ENCODE data around the gene SYNPO2. TPM values are rescaled to one million over a fixed set of nuclear protein-coding genes. Genes with fewer than 3 reads are reported as not detected.

SYNPO2 gene
- total RNA-seq, 1 experiment from 2014 or later, result 0.93 TPM

DNA sequence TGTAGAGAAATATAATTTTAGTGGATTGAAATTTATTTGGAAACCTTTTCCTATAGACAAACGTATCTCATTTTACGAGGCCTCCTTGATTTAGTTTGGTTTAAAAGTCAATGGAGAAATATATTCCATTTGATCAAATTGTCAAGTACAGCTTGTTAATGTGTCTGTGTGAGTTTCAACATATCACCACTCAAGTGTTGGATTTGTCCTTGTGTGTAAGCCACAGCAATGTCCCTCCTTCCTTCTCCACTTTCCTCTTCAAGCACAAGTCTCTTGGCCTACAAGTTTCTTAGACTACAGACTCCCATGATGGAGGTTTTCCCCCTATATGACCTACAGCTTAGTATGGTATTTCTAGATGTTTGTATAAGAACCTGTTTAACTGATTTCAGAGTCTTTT, 104.7 kb downstream of the SYNPO2 start:
- BruUV-seq (replicated peaks), result no TSS peak
- DNase-seq (ENCODE audit: low read depth, low spot score) (no peak), ATAC-seq (no peak)
- TF ChIP-seq EZH2phosphoT487 (IDR thresholded peaks at IDR 0.05; ENCODE audit: borderline replicate concordance) (no peak), SP1 (IDR thresholded peaks at IDR 0.05; ENCODE audit: low read depth) (no peak), POLR2AphosphoS5 (IDR thresholded peaks at IDR 0.05; ENCODE audit: low read depth, low read length) (no peak), JUND (IDR thresholded peaks at IDR 0.05) (no peak), EGR1 (IDR thresholded peaks at IDR 0.05; ENCODE audit: low read depth) (no peak), ZFX (IDR thresholded peaks at IDR 0.05) (no peak), CEBPB (IDR thresholded peaks at IDR 0.05; ENCODE audit: low read depth) (no peak), YY1 (IDR thresholded peaks at IDR 0.05; ENCODE audit: extremely low read depth, insufficient replicate concordance, low read depth, low read length) (no peak), SIN3A (IDR thresholded peaks at IDR 0.05; ENCODE audit: low read depth) (no peak), RAD21 (IDR thresholded peaks at IDR 0.05; ENCODE audit: low read depth) (no peak), FOSL1 (IDR thresholded peaks at IDR 0.05; ENCODE audit: low read depth) (no peak), POLR2A (IDR thresholded peaks at IDR 0.05; ENCODE audit: borderline replicate concordance, extremely low read depth, insufficient read depth, insufficient read length) (no peak), TCF7L2 (IDR thresholded peaks at IDR 0.05; ENCODE audit: borderline replicate concordance, extremely low read depth, insufficient read depth, insufficient read length) (no peak), SRF (IDR thresholded peaks at IDR 0.05; ENCODE audit: low read depth) (no peak)
- TF ChIP-seq, protein P1, sequence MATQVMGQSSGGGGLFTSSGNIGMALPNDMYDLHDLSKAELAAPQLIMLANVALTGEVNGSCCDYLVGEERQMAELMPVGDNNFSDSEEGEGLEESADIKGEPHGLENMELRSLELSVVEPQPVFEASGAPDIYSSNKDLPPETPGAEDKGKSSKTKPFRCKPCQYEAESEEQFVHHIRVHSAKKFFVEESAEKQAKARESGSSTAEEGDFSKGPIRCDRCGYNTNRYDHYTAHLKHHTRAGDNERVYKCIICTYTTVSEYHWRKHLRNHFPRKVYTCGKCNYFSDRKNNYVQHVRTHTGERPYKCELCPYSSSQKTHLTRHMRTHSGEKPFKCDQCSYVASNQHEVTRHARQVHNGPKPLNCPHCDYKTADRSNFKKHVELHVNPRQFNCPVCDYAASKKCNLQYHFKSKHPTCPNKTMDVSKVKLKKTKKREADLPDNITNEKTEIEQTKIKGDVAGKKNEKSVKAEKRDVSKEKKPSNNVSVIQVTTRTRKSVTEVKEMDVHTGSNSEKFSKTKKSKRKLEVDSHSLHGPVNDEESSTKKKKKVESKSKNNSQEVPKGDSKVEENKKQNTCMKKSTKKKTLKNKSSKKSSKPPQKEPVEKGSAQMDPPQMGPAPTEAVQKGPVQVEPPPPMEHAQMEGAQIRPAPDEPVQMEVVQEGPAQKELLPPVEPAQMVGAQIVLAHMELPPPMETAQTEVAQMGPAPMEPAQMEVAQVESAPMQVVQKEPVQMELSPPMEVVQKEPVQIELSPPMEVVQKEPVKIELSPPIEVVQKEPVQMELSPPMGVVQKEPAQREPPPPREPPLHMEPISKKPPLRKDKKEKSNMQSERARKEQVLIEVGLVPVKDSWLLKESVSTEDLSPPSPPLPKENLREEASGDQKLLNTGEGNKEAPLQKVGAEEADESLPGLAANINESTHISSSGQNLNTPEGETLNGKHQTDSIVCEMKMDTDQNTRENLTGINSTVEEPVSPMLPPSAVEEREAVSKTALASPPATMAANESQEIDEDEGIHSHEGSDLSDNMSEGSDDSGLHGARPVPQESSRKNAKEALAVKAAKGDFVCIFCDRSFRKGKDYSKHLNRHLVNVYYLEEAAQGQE (IDR thresholded peaks at IDR 0.05; ENCODE audit: low read depth), result no peak
- TF ChIP-seq, protein P2, sequence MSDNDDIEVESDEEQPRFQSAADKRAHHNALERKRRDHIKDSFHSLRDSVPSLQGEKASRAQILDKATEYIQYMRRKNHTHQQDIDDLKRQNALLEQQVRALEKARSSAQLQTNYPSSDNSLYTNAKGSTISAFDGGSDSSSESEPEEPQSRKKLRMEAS (IDR thresholded peaks at IDR 0.05), result no peak
- Histone ChIP-seq H3K79me2 (ENCODE audit: insufficient read depth, low read length) (no peaks in the 10 kb centered on the region), H3K4me2 (ENCODE audit: low read length) (no peak overlapping the region), H3K4me3 (replicated peaks in 1 of 2; ENCODE audit: low read depth in 1 of 2, low read length in 2 of 2) (no peak overlapping the region), H3K9me3 (ENCODE audit: control insufficient read depth in 1 of 2, insufficient read depth in 1 of 2, low read depth in 1 of 2, low read length in 2 of 2) (no peaks in the 10 kb centered on the region), H4K20me1 (ENCODE audit: insufficient read depth) (no peaks in the 10 kb centered on the region), H3K9me2 (ENCODE audit: insufficient read depth) (no peaks in the 10 kb centered on the region), H2AFZ (ENCODE audit: low read depth, low read length, poor library complexity, severe bottlenecking) (no peak overlapping the region), H3K4me1 (ENCODE audit: control insufficient read depth in 1 of 2, insufficient read depth in 2 of 2, low read length in 2 of 2) (no peaks in the 10 kb centered on the region), H3K27ac (ENCODE audit: low read depth, low read length) (no peak overlapping the region), H3K27me3 (ENCODE audit: insufficient read depth, low read length) (no peaks in the 10 kb centered on the region), H3K36me3 (ENCODE audit: control insufficient read depth in 1 of 2, insufficient read depth in 2 of 2, low read length in 2 of 2) (no peaks in the 10 kb centered on the region), H3K9ac (ENCODE audit: low read length) (no peak overlapping the region)
- intact Hi-C loops (cut with micrococcal nuclease), result no loop called here
- ChIA-PET CTCF (no interaction called here), RAD21 (ENCODE audit: low non-redundant PET in 1 of 2, low total read pairs in 2 of 2, uncharacterized antibody in 2 of 2, unreplicated experiment in 2 of 2) (no interaction called here), POLR2A (no interaction called here)
